ENCODE results near the gene TNPO3.
A peak's percentile ranks its signal among the peaks of the same experiment; 100 is the strongest.

TNPO3 gene

DNA sequence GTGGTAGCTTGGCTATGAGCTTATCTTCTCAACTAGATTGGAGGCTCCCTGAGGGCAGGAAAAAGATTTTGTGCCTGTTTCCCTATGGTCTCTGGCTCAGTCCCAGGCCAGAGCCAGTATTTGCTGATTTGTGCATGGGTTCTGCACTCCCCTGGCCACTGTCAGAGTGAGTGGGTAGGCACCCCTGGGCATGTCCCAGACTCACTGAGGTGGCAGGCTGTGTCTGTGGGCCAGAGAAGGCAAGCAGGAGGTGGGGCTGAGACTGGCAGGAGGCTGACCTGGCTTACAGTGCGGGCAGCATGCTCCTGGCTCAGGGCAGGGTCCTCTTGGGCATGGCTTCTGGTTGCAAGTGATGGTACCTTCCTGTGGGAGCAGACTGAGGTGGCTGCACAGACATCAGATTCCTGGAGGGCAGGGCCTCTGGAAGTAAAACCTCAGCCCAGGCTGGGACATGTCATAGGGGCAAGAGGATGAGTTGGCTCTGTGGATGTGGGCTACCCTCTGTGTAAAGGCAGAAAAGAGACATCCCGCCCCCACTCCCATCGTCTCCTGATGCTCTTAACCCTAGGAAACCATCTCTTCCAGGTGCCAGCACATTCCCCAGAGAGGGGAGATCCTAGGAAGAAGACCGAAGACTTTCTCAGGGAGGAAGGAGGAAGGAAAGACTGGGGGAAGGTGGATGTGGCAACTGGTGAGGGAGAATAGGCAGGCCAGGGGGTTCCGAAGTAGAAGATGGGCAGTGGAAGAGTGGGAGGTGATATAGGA lies 148.7 kb downstream of the TNPO3 start:
- no peak overlapping the region for H3K4me3 ChIP-seq (replicated peaks; ENCODE audit: low read depth, low read length)
- DNase-seq (ENCODE audit: low read depth), result no peak
- no peak for TF ChIP-seq CTCF (IDR thresholded peaks at IDR 0.05; ENCODE audit: low read length, missing control alignments)

GRCh38 chr7:128904381-128905197 lies 150.3 kb downstream of the TNPO3 start:
- peak; percentile 72 for DNase-seq (ENCODE audit: low read depth)
- peak; percentile 68 for TF ChIP-seq CTCF (IDR thresholded peaks at IDR 0.05; ENCODE audit: low read length, missing control alignments)
- H3K4me3 ChIP-seq (replicated peaks; ENCODE audit: low read depth, low read length), result no peak overlapping the region
